WTC11 (cell line): ENCODE data around the gene CCNJ. TPM values are rescaled to one million over a fixed set of nuclear protein-coding genes. Genes with fewer than 3 reads are reported as not detected.

Experiments
- ATAC-seq: fragments of 200-7000 bp; cut with Tn5 transposase; 2 replicates; pipeline ENCODE4 v1.10.0; 2021; ENCODE audit warnings: mild to moderate bottlenecking, moderate library complexity
- CTCF ChIA-PET: fragments of 300-600 bp; sonication (Branson Sonifier 250); formaldehyde crosslinking; loops from one replicate; lab custom pipeline; 2021; ENCODE audit warnings: antibody characterized with exemption; lab: Charles Lee
- POLR2A ChIA-PET: fragments of 350-600 bp; sonication (Branson Sonifier 250); formaldehyde crosslinking; loops from one replicate; lab custom pipeline; 2021; ENCODE audit warnings: antibody characterized with exemption; lab: Charles Lee
- DNase-seq: peaks from one replicate; pipeline ENCODE4 v3.0.0; 2021; ENCODE audit warnings: low spot score
- H3K27ac Mint-ChIP-seq: 2 replicates; pipeline ENCODE4 v1.8.0; 2021; ENCODE audit warnings: mixed read lengths
- H3K27me3 Mint-ChIP-seq: 2 replicates; pipeline ENCODE4 v1.8.0; 2021; ENCODE audit warnings: low read depth, mild to moderate bottlenecking, moderate library complexity, mixed read lengths
- H3K36me3 Mint-ChIP-seq: 2 replicates; pipeline ENCODE4 v1.8.0; 2021; ENCODE audit warnings: mixed read lengths
- H3K4me1 Mint-ChIP-seq: 2 replicates; pipeline ENCODE4 v1.8.0; 2022; ENCODE audit warnings: mixed read lengths
- H3K4me3 Mint-ChIP-seq: 2 replicates; pipeline ENCODE4 v1.8.0; 2021; ENCODE audit warnings: mild to moderate bottlenecking, moderate library complexity, mixed read lengths
- H3K9me3 Mint-ChIP-seq: 2 replicates; pipeline ENCODE4 v1.8.0; 2021; ENCODE audit warnings: mixed read lengths
- AR ChIP-seq: fragments of 250-450 bp; sonication (Bioruptor Pico); IDR thresholded peaks from 2 replicates; pipeline ENCODE4 v1.9.0; 2021; ENCODE audit warnings: mild to moderate bottlenecking
- ATF3 ChIP-seq: sonication (generic); formaldehyde crosslinking; conservative IDR thresholded peaks from 2 replicates; pipeline ENCODE4 v1.8.1; 2022; ENCODE audit warnings: mild to moderate bottlenecking, missing genetic modification reagents
- CDX4 ChIP-seq: fragments of 250-450 bp; sonication (Bioruptor Pico); IDR thresholded peaks from 2 replicates; pipeline ENCODE4 v1.9.0; 2021; ENCODE audit warnings: moderate library complexity, mild to moderate bottlenecking, inconsistent platforms, borderline replicate concordance
- CTCF ChIP-seq: fragments of 200-600 bp; IDR thresholded peaks from 2 replicates; pipeline ENCODE4 v1.8.0; 2022; ENCODE audit warnings: antibody characterized with exemption
- EMX1 ChIP-seq: fragments of 250-450 bp; sonication (Bioruptor Pico); IDR thresholded peaks from 2 replicates; pipeline ENCODE4 v1.8.0; 2021; ENCODE audit warnings: mild to moderate bottlenecking
- FOXK1 ChIP-seq: sonication (generic); formaldehyde crosslinking; IDR thresholded peaks from 2 replicates; pipeline ENCODE4 v1.8.0; 2022; ENCODE audit warnings: mild to moderate bottlenecking, moderate library complexity, missing genetic modification reagents
- JUN ChIP-seq: sonication (generic); formaldehyde crosslinking; IDR thresholded peaks from 2 replicates; pipeline ENCODE4 v1.8.0; 2023; ENCODE audit warnings: mild to moderate bottlenecking, missing genetic modification reagents
- KAT7 ChIP-seq: sonication (generic); formaldehyde crosslinking; IDR thresholded peaks from 2 replicates; pipeline ENCODE4 v1.8.1; 2023; ENCODE audit warnings: missing genetic modification reagents, mild to moderate bottlenecking, borderline replicate concordance
- NFYB ChIP-seq: sonication (generic); formaldehyde crosslinking; conservative IDR thresholded peaks from 2 replicates; pipeline ENCODE4 v1.8.0; 2022; ENCODE audit warnings: low read depth, missing genetic modification reagents
- SMAD3 ChIP-seq: sonication (generic); formaldehyde crosslinking; IDR thresholded peaks from 2 replicates; pipeline ENCODE4 v1.8.0; 2022; ENCODE audit warnings: missing genetic modification reagents, mild to moderate bottlenecking, borderline replicate concordance
- TP53 ChIP-seq: sonication (generic); formaldehyde crosslinking; IDR thresholded peaks from 2 replicates; pipeline ENCODE4 v1.8.1; 2023; ENCODE audit warnings: mild to moderate bottlenecking, missing genetic modification reagents
- ZNF121 ChIP-seq: sonication (generic); formaldehyde crosslinking; IDR thresholded peaks from 2 replicates; pipeline ENCODE4 v1.8.0; 2023; ENCODE audit warnings: missing genetic modification reagents
- ZNF219 ChIP-seq: sonication (generic); formaldehyde crosslinking; IDR thresholded peaks from 2 replicates; pipeline ENCODE4 v1.8.0; 2023; ENCODE audit warnings: missing genetic modification reagents, mild to moderate bottlenecking, borderline replicate concordance
- ZNF317 ChIP-seq: sonication (generic); formaldehyde crosslinking; IDR thresholded peaks from 2 replicates; pipeline ENCODE4 v1.8.1; 2023; ENCODE audit warnings: low read depth, mild to moderate bottlenecking, moderate library complexity, missing genetic modification reagents, borderline replicate concordance
- total RNA-seq: library from RNA; stranded (reverse); gene quantifications from 3 replicates; pipeline ENCODE4 v1.2.3, GENCODE V29; 2021
- TF ChIP-seq, protein P1 (sequence below): sonication (generic); formaldehyde crosslinking; IDR thresholded peaks from 2 replicates; pipeline ENCODE4 v1.8.1; 2023; ENCODE audit warnings: mild to moderate bottlenecking, missing genetic modification reagents
- TF ChIP-seq, protein P2 (sequence below): sonication (generic); formaldehyde crosslinking; IDR thresholded peaks from 2 replicates; pipeline ENCODE4 v1.8.0; 2022; ENCODE audit warnings: mild to moderate bottlenecking, missing genetic modification reagents
- TF ChIP-seq, protein P3 (sequence below): fragments of 250-450 bp; sonication (Bioruptor Pico); IDR thresholded peaks from 2 replicates; pipeline ENCODE4 v1.8.0; 2021; ENCODE audit warnings: mild to moderate bottlenecking
- TF ChIP-seq, protein P4 (sequence below): sonication (generic); formaldehyde crosslinking; IDR thresholded peaks from 2 replicates; pipeline ENCODE4 v1.8.1; 2022; ENCODE audit warnings: missing genetic modification reagents, borderline replicate concordance

Gene CCNJ
- total RNA-seq, 1 experiment from 2014 or later: 25.7 TPM

DNA sequence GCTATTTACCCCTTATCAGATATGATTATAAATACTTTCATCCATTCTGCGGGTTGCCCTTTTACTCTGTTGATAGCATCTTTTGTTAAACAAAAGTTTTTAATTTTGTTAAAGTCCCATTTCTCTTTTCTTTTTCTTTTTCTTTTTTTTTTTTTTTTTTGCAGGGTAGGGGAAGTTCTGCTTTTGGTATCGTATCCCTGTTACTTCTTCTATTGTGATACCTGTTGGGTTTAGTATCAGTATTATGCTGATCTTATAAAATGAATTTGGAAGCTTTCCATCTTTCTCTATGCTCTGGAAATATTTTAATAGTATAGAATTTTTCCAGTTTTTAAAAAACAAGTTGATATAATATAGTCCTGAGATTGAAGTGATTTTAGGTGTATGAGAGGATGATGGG, 6.0 kb downstream of the CCNJ start:
- POLR2A ChIA-PET: no interaction called here
- no peaks in the 10 kb centered on the region for H3K27me3 Mint-ChIP-seq
- ATAC-seq (no peak), DNase-seq (no peak)
- TF ChIP-seq, protein P1, sequence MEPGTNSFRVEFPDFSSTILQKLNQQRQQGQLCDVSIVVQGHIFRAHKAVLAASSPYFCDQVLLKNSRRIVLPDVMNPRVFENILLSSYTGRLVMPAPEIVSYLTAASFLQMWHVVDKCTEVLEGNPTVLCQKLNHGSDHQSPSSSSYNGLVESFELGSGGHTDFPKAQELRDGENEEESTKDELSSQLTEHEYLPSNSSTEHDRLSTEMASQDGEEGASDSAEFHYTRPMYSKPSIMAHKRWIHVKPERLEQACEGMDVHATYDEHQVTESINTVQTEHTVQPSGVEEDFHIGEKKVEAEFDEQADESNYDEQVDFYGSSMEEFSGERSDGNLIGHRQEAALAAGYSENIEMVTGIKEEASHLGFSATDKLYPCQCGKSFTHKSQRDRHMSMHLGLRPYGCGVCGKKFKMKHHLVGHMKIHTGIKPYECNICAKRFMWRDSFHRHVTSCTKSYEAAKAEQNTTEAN (CRISPR knock-in tag): no peak
- TF ChIP-seq NFYB (no peak), AR (no peak), ZNF317 (no peak), JUN (CRISPR knock-in tag) (no peak), ZNF219 (no peak), CDX4 (CRISPR knock-in tag) (no peak), KAT7 (CRISPR knock-in tag) (no peak)
- TF ChIP-seq, protein P2, sequence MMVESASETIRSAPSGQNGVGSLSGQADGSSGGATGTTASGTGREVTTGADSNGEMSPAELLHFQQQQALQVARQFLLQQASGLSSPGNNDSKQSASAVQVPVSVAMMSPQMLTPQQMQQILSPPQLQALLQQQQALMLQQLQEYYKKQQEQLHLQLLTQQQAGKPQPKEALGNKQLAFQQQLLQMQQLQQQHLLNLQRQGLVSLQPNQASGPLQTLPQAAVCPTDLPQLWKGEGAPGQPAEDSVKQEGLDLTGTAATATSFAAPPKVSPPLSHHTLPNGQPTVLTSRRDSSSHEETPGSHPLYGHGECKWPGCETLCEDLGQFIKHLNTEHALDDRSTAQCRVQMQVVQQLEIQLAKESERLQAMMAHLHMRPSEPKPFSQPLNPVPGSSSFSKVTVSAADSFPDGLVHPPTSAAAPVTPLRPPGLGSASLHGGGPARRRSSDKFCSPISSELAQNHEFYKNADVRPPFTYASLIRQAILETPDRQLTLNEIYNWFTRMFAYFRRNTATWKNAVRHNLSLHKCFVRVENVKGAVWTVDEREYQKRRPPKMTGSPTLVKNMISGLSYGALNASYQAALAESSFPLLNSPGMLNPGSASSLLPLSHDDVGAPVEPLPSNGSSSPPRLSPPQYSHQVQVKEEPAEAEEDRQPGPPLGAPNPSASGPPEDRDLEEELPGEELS (CRISPR knock-in tag): no peak
- TF ChIP-seq, protein P3, sequence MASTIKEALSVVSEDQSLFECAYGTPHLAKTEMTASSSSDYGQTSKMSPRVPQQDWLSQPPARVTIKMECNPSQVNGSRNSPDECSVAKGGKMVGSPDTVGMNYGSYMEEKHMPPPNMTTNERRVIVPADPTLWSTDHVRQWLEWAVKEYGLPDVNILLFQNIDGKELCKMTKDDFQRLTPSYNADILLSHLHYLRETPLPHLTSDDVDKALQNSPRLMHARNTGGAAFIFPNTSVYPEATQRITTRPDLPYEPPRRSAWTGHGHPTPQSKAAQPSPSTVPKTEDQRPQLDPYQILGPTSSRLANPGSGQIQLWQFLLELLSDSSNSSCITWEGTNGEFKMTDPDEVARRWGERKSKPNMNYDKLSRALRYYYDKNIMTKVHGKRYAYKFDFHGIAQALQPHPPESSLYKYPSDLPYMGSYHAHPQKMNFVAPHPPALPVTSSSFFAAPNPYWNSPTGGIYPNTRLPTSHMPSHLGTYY (CRISPR knock-in tag): no peak
- H3K27ac Mint-ChIP-seq: no peak overlapping the region
- no peak overlapping the region for H3K4me3 Mint-ChIP-seq
- H3K9me3 Mint-ChIP-seq: no peaks in the 10 kb centered on the region
- H3K4me1 Mint-ChIP-seq: peaks cover 37% of the 10 kb centered on the region
- peaks cover 50% of the 10 kb centered on the region for H3K36me3 Mint-ChIP-seq
- CTCF ChIA-PET: no interaction called here

- ChIA-PET CTCF (no interaction called here), POLR2A (no interaction called here)
- Mint-ChIP-seq H3K4me1 (peaks cover 13% of the 10 kb centered on the region), H3K27ac (no peak overlapping the region), H3K4me3 (no peak overlapping the region), H3K36me3 (peaks cover 56% of the 10 kb centered on the region)
- DNase-seq (no peak), ATAC-seq (no peak)
- TF ChIP-seq CTCF: no peak
- no peak for TF ChIP-seq SMAD3
- no peak for TF ChIP-seq FOXK1 (CRISPR knock-in tag)
- no peak for TF ChIP-seq NFYB
- no peak for TF ChIP-seq ZNF317
- TF ChIP-seq ATF3 (CRISPR knock-in tag): no peak
- TF ChIP-seq ZNF121: no peak
- no peak for TF ChIP-seq ZNF219
- TF ChIP-seq, protein P4, sequence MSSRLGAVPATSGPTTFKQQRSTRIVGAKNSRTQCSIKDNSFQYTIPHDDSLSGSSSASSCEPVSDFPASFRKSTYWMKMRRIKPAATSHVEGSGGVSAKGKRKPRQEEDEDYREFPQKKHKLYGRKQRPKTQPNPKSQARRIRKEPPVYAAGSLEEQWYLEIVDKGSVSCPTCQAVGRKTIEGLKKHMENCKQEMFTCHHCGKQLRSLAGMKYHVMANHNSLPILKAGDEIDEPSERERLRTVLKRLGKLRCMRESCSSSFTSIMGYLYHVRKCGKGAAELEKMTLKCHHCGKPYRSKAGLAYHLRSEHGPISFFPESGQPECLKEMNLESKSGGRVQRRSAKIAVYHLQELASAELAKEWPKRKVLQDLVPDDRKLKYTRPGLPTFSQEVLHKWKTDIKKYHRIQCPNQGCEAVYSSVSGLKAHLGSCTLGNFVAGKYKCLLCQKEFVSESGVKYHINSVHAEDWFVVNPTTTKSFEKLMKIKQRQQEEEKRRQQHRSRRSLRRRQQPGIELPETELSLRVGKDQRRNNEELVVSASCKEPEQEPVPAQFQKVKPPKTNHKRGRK (CRISPR knock-in tag): no peak
- TF ChIP-seq, protein P2 (CRISPR knock-in tag): no peak
- TF ChIP-seq TP53 (CRISPR knock-in tag): no peak
- TF ChIP-seq EMX1 (CRISPR knock-in tag): no peak
- TF ChIP-seq, all 79 proteins: peak for 0
- Mint-ChIP-seq H3K9me3 (no peaks in the 10 kb centered on the region), H3K27me3 (no peaks in the 10 kb centered on the region)
These were observed 10.6 kb downstream of the CCNJ start for GRCh38 chr10:96053985-96054384.
